GM18909 (cell line): ENCODE measurements around the gene SRBD1.

Experiments
- ATAC-seq: cut with Tn5 transposase; IDR thresholded peaks from one replicate; pipeline ENCODE4 v1.9.1; 2021; ENCODE audit warnings: mild to moderate bottlenecking; ENCODE audit not compliant: unreplicated experiment, poor library complexity

Gene SRBD1

DNA sequence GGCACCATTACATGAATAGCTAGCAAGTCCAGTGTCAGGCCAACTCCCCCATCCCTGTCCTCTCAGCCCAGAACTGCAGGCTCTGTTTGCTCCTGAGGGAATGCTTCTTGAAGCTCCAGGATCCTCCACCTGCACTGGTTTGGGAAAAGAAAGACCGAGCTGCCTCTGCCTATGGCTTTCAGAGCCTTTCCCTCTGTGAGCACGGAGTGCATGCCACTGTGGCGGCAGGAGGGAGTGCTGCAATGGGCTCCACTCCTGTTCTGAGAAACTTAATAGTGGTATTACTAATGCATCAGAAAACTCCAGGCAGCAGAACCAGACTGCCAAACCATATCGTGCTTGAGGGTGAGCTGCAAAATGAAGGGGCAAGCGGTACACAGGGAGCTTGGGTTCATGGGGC is 271.8 kb downstream of the SRBD1 start:
- ATAC-seq = no peak
